Smooth muscle cell (in vitro differentiated cells): ENCODE data around the gene ZNF664. TPM values are rescaled to one million over a fixed set of nuclear protein-coding genes. Genes with fewer than 3 reads are reported as not detected.

ENCODE experiments used
- DNase-seq: peaks from one replicate; lab custom pipeline; 2025; ENCODE audit not compliant: unreplicated experiment; lab: John Stamatoyannopoulos, UW
- H2AFZ ChIP-seq: fragments of 200-600 bp; sonication (generic); 2 replicates; pipeline ENCODE4 v1.6.0; 2016; ENCODE audit warnings: antibody characterized with exemption, low read depth, mild to moderate bottlenecking
- H3F3A ChIP-seq: fragments of 200-600 bp; sonication (generic); 2 replicates; pipeline ENCODE4 v1.6.0; 2017; ENCODE audit warnings: antibody characterized with exemption, low read depth
- H3K27ac ChIP-seq: fragments of 200-600 bp; sonication (generic); 2 replicates; pipeline ENCODE4 v1.5.1; 2016; ENCODE audit warnings: low read depth, mild to moderate bottlenecking
- H3K27me3 ChIP-seq: fragments of 200-600 bp; sonication (generic); 2 replicates; pipeline ENCODE4 v1.6.1; 2016; ENCODE audit warnings: low read depth, mild to moderate bottlenecking
- H3K36me3 ChIP-seq: fragments of 200-600 bp; sonication (generic); 2 replicates; pipeline ENCODE4 v1.5.1; 2016; ENCODE audit warnings: low read depth
- H3K4me1 ChIP-seq: fragments of 200-600 bp; sonication (generic); 2 replicates; pipeline ENCODE4 v1.5.1; 2016; ENCODE audit warnings: low read depth
- H3K4me2 ChIP-seq: fragments of 200-600 bp; sonication (generic); 2 replicates; pipeline ENCODE4 v1.6.0; 2016; ENCODE audit warnings: mild to moderate bottlenecking
- H3K4me3 ChIP-seq: fragments of 200-600 bp; sonication (generic); 2 replicates; pipeline ENCODE4 v1.5.1; 2016; ENCODE audit warnings: mild to moderate bottlenecking
- H3K79me2 ChIP-seq: fragments of 200-600 bp; sonication (generic); 2 replicates; pipeline ENCODE4 v1.6.0; 2016; ENCODE audit warnings: low read depth, mild to moderate bottlenecking
- H3K9ac ChIP-seq: fragments of 200-600 bp; sonication (generic); 2 replicates; pipeline ENCODE4 v1.6.0; 2016; ENCODE audit warnings: low read depth
- H3K9me3 ChIP-seq: fragments of 200-600 bp; sonication (generic); replicated peaks from 2 replicates; pipeline ENCODE4 v1.5.1; 2016; ENCODE audit warnings: low read depth
- H4K20me1 ChIP-seq: fragments of 200-600 bp; sonication (generic); 2 replicates; pipeline ENCODE4 v1.6.0; 2016; ENCODE audit warnings: low read depth
- WGBS: methylation state at CpG from one replicate; pipeline ENCODE4 v1.1.7; 2016; ENCODE audit warnings: low lambda C conversion rate; 5-methylcytosine and 5-hydroxymethylcytosine counted together
- polyA plus RNA-seq: library from polyadenylated mRNA; unstranded; fragments of >200 nt; fragmentation: Nextera tagmentation; extraction: Ambion mirVana; gene quantifications from 2 replicates; pipeline ENCODE4 v1.2.1, GENCODE V29; 2016
- total RNA-seq: library from RNA; depleted of rRNA; stranded (reverse); fragments of >200 nt; gene quantifications from 2 replicates; pipeline ENCODE4 v1.2.3, GENCODE V29; 2014
- TF ChIP-seq, protein P1 (sequence below): fragments of 200-600 bp; sonication (generic); IDR thresholded peaks from 2 replicates; pipeline ENCODE4 v1.5.1; 2017; ENCODE audit warnings: borderline replicate concordance, mild to moderate bottlenecking, antibody characterized with exemption; ENCODE audit not compliant: insufficient read depth, poor library complexity, severe bottlenecking

ZNF664 gene
- total and polyA plus RNA-seq, 2 experiments from 2014 or later: 6.4 to 47.7 TPM

DNA sequence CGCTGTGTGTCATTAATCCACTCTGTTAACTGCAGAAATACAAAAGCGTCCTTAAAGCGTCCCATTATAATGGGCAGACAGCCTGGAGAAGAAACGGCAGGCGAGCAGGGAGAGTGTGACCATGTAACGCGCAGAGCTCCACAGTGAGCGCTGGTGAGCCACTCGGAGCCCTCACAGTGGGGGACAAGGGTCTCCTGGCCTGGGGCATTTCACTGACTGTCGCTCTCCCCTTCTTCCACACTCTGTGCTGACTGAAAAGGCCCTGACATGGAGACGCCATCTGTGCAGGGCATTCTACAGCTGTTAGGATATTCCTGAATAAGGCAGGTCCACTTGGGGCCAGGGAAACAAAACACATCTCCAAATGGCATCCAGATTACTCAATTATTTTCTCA, 24.6 kb upstream of the ZNF664 start:
- DNase-seq: no peak
- H3K27ac ChIP-seq: no peak overlapping the region
- H3K9me3 ChIP-seq: no peaks in the 10 kb centered on the region
- H4K20me1 ChIP-seq: peaks cover 59% of the 10 kb centered on the region
- H3K4me2 ChIP-seq: no peak overlapping the region
- H3K27me3 ChIP-seq: no peaks in the 10 kb centered on the region
- no peak overlapping the region for H3K4me3 ChIP-seq
- no peak overlapping the region for H2AFZ ChIP-seq
- no peaks in the 10 kb centered on the region for H3F3A ChIP-seq
- 94% methylated on average over 11 of the region's 11 CpGs for WGBS
- H3K4me1 ChIP-seq: no peaks in the 10 kb centered on the region
- TF ChIP-seq, protein P1, sequence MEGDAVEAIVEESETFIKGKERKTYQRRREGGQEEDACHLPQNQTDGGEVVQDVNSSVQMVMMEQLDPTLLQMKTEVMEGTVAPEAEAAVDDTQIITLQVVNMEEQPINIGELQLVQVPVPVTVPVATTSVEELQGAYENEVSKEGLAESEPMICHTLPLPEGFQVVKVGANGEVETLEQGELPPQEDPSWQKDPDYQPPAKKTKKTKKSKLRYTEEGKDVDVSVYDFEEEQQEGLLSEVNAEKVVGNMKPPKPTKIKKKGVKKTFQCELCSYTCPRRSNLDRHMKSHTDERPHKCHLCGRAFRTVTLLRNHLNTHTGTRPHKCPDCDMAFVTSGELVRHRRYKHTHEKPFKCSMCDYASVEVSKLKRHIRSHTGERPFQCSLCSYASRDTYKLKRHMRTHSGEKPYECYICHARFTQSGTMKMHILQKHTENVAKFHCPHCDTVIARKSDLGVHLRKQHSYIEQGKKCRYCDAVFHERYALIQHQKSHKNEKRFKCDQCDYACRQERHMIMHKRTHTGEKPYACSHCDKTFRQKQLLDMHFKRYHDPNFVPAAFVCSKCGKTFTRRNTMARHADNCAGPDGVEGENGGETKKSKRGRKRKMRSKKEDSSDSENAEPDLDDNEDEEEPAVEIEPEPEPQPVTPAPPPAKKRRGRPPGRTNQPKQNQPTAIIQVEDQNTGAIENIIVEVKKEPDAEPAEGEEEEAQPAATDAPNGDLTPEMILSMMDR: no peak
- no peaks in the 10 kb centered on the region for H3K36me3 ChIP-seq
- peaks cover 24% of the 10 kb centered on the region for H3K79me2 ChIP-seq
- no peak overlapping the region for H3K9ac ChIP-seq

DNA sequence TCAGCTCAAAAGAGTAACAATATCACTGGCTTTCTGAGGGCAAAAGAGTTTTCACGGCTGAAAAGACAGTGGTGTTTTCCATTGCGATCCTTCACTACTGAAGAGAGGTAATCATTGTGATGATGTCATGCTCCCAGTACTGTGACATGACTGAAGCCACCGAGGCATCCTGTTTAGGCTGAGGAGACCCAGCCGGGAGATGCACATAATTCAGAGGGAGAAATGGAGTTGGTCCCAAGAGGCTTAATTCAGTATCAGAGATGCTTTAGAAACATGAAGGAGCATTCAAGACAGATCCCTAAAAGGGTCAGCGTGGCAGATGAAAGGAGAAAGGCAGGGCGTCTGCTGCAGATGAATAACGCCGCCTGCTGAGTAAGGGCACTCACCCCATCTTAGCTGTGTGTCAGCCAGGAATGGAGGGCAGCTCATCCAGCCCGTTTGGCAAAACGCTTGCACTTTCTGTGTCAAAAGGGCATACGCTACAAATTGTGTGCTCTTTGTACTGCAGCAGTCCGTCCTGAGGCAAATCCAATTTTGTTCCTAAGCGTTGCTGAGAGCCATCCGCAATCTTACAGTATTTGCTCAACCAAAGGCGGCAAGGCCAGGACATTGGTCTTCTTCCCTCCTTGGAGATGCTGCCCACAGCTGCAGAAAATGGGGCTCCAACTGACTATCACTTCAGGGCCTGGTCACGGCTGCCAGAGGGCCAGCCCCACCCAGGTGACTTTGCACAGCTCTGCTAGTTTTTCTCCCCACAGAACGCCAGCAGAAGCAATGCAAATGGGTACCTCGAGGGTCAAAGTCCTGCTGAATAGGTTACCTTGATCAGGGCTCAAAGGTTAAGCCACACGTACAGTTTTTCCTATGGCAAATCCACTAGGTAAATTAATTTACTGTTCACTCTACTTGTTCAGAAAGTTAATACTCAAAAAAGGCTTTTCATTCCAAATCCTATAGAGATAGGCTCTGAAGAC, 23.9 kb upstream of the ZNF664 start:
- no peak overlapping the region for H3K4me2 ChIP-seq
- H3F3A ChIP-seq: no peaks in the 10 kb centered on the region
- 85% methylated on average over 19 of the region's 19 CpGs for WGBS
- TF ChIP-seq, protein P1: no peak
- H3K36me3 ChIP-seq: no peaks in the 10 kb centered on the region
- peaks cover 55% of the 10 kb centered on the region for H4K20me1 ChIP-seq
- H2AFZ ChIP-seq: no peak overlapping the region
- H3K9me3 ChIP-seq: no peaks in the 10 kb centered on the region
- no peaks in the 10 kb centered on the region for H3K27me3 ChIP-seq
- no peak for DNase-seq
- no peak overlapping the region for H3K4me3 ChIP-seq
- no peaks in the 10 kb centered on the region for H3K4me1 ChIP-seq
- no peak overlapping the region for H3K9ac ChIP-seq
- peaks cover 25% of the 10 kb centered on the region for H3K79me2 ChIP-seq
- H3K27ac ChIP-seq: no peak overlapping the region

DNA sequence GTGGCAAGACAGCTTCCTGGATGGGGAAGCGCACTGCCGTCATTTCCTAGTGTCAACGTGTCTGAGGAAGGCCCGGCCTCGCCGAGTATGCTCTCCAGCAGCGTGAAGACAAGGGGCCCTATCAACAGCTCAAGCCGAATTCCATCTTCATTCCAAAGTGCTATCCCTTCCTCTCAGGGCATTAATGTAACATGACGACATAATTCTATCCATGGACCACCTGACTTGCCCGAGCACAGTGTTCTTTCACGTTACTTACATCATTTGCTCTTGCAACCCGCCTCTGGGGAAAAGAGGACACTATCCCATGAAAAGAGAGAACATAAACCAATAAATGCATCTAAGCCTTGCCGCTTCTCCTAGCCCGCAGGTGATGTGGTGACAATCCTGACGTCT, 23.2 kb upstream of the ZNF664 start:
- Histone ChIP-seq H3K9me3 (no peaks in the 10 kb centered on the region), H3K27ac (no peak overlapping the region), H4K20me1 (peaks cover 55% of the 10 kb centered on the region), H3K27me3 (no peaks in the 10 kb centered on the region), H3K4me1 (no peaks in the 10 kb centered on the region), H3K4me3 (no peak overlapping the region), H3K36me3 (no peaks in the 10 kb centered on the region), H3K4me2 (no peak overlapping the region), H3F3A (no peaks in the 10 kb centered on the region), H3K9ac (no peak overlapping the region), H3K79me2 (peaks cover 32% of the 10 kb centered on the region), H2AFZ (no peak overlapping the region)
- TF ChIP-seq, protein P1: no peak
- WGBS: 92% methylated on average over 15 of the region's 15 CpGs
- no peak for DNase-seq
